CD4-positive, alpha-beta T cell (primary cell): Measurements from ENCODE around the gene CHMP2B. TPM values are rescaled to one million over a fixed set of nuclear protein-coding genes. Genes with fewer than 3 reads are reported as not detected.

Source experiments
- ATAC-seq: fragments of 200-7000 bp; cut with Tn5 transposase; one replicate; pipeline ENCODE4 v1.10.0; 2022; ENCODE audit warnings: mild to moderate bottlenecking; ENCODE audit not compliant: poor library complexity
- CTCF ChIA-PET: fragments of 350-600 bp; sonication (Branson Sonifier 250); formaldehyde crosslinking; loops from one replicate; lab custom pipeline; 2021; ENCODE audit warnings: antibody characterized with exemption, inconsistent platforms; lab: Charles Lee
- POLR2A ChIA-PET: fragments of 350-600 bp; sonication (Branson Sonifier 250); formaldehyde crosslinking; loops from one replicate; lab custom pipeline; 2021; ENCODE audit warnings: antibody characterized with exemption, inconsistent platforms; lab: Charles Lee
- DNase-seq, 14 experiments: peaks; one replicate each; pipeline ENCODE4 v3.0.0-alpha.2; 2013 to 2020; ENCODE audit warnings: mixed read lengths in 2 of 14
- H3K27ac ChIP-seq, 2 donors: one replicate each; pipeline versions ENCODE4 v1.5.1 to v1.7.0; 2013; ENCODE audit warnings: low read length in 2 of 2, low read depth in 1 of 2, mild to moderate bottlenecking in 1 of 2
- H3K27me3 ChIP-seq, 2 experiments: 1 replicate in 1 of 2; 2 replicates in 1 of 2; pipeline versions ENCODE4 v1.6.1 to v1.7.0; 2013; ENCODE audit warnings: low read length in 2 of 2, control low read depth in 1 of 2, mild to moderate bottlenecking in 1 of 2, moderate library complexity in 1 of 2; ENCODE audit not compliant: insufficient read depth in 2 of 2, control insufficient read depth in 1 of 2
- H3K36me3 ChIP-seq: one replicate; pipeline ENCODE4 v1.6.1; 2013; ENCODE audit warnings: low read length, control low read depth; ENCODE audit not compliant: insufficient read depth
- H3K4me1 ChIP-seq: one replicate; pipeline ENCODE4 v1.6.1; 2013; ENCODE audit warnings: low read length, control low read depth; ENCODE audit not compliant: insufficient read depth
- H3K4me3 ChIP-seq: one replicate; pipeline ENCODE4 v1.5.1; 2013; ENCODE audit warnings: mild to moderate bottlenecking, low read length, moderate library complexity
- H3K9me3 ChIP-seq, 2 experiments: 1 replicate in 1 of 2; 2 replicates in 1 of 2; pipeline versions ENCODE4 v1.6.1 to v1.7.0; 2013; ENCODE audit warnings: low read length in 2 of 2, mild to moderate bottlenecking in 2 of 2, control low read depth in 1 of 2, moderate library complexity in 1 of 2; ENCODE audit not compliant: control insufficient read depth in 1 of 2, insufficient read depth in 1 of 2
- H3K27ac Mint-ChIP-seq: one replicate; pipeline ENCODE4 v1.8.0; 2020; ENCODE audit warnings: mixed read lengths
- H3K27me3 Mint-ChIP-seq: one replicate; pipeline ENCODE4 v1.8.0; 2021; ENCODE audit warnings: mixed read lengths
- H3K36me3 Mint-ChIP-seq: one replicate; pipeline ENCODE4 v1.8.0; 2021; ENCODE audit warnings: low read depth, mixed read lengths
- H3K4me1 Mint-ChIP-seq: one replicate; pipeline ENCODE4 v1.8.0; 2021; ENCODE audit warnings: low read depth, mixed read lengths
- H3K4me3 Mint-ChIP-seq: one replicate; pipeline ENCODE4 v1.8.0; 2020; ENCODE audit warnings: mild to moderate bottlenecking, mixed read lengths
- H3K9me3 Mint-ChIP-seq: one replicate; pipeline ENCODE4 v1.8.0; 2020; ENCODE audit warnings: mixed read lengths
- CTCF ChIP-seq: fragments of 200-600 bp; IDR thresholded peaks from one replicate; pipeline ENCODE4 v1.8.0; 2022; ENCODE audit warnings: antibody characterized with exemption, mild to moderate bottlenecking
- intact Hi-C, 2 experiments: fragments of 100-400 bp; cut with DNase I in 1 of 2; cut with micrococcal nuclease in 1 of 2; formaldehyde crosslinking; loops; one replicate each; pipeline versions ENCODE4 v1.15.1 to v1.9.0; 2023 to 2025; cut with DNase I, micrococcal nuclease
- total RNA-seq, 174 experiments: library from RNA in 2 of 174; stranded (reverse) in 2 of 174; gene quantifications; one replicate each; pipeline ENCODE4 v1.2.3 and lab custom pipeline; 2021 to 2026

CHMP2B gene
- total RNA-seq, 2 experiments from 2014 or later: 24.7 to 31.5 TPM

- H3K9me3 Mint-ChIP-seq: peaks cover 2% of the 10 kb centered on the region
- Histone ChIP-seq H3K4me3 (peak overlapping the region; percentile 90), H3K4me1 (peaks cover 9% of the 10 kb centered on the region), H3K27me3 (peaks cover 0 to 3% of the 10 kb centered on the region in 2 experiments), H3K36me3 (peaks cover 7% of the 10 kb centered on the region), H3K9me3 (no peaks in the 10 kb centered on the region), H3K27ac (peak overlapping the region; percentile 65 to 85)
- H3K27ac Mint-ChIP-seq: peak overlapping the region; percentile 93
- ChIA-PET CTCF (no interaction called here), POLR2A (interaction anchor here (1.0 to 1.5 kb wide), 4 partner anchors 31 to 923 kb away, joined by 3 to 12 read pairs (median 4); partner anchors contain the start of genes C3orf38 and ZNF654)
- ATAC-seq (no peak), DNase-seq (no peak)
- H3K4me3 Mint-ChIP-seq: peak overlapping the region; percentile 97
- peaks cover 18% of the 10 kb centered on the region for H3K36me3 Mint-ChIP-seq
- intact Hi-C loops: loop anchor here in 1 of 2 experiments (2.0 to 5.0 kb wide), 2 partner anchors 831 to 920 kb away; partner anchors contain the start of genes C3orf38, CGGBP1 and ZNF654
- H3K4me1 Mint-ChIP-seq: peaks cover 58% of the 10 kb centered on the region
- TF ChIP-seq CTCF: no peak
- H3K27me3 Mint-ChIP-seq: peaks cover 8% of the 10 kb centered on the region
Observed at GRCh38 chr3:87227835-87228144, 681 bp downstream of the CHMP2B start.

- Histone ChIP-seq H3K27me3 (no peaks in the 10 kb centered on the region), H3K36me3 (peaks cover 7% of the 10 kb centered on the region), H3K4me3 (peak overlapping the region; percentile 90), H3K27ac (no peak overlapping the region), H3K9me3 (no peaks in the 10 kb centered on the region), H3K4me1 (peaks cover 9% of the 10 kb centered on the region)
- peaks cover 63% of the 10 kb centered on the region for H3K4me1 Mint-ChIP-seq
- TF ChIP-seq CTCF: no peak
- no peaks in the 10 kb centered on the region for H3K9me3 Mint-ChIP-seq
- ATAC-seq (no peak), DNase-seq (no peak)
- peaks cover 5% of the 10 kb centered on the region for H3K27me3 Mint-ChIP-seq
- intact Hi-C loops: loop anchor here in 1 of 2 experiments (2.0 to 5.0 kb wide), 2 partner anchors 830 to 919 kb away; partner anchors contain the start of genes C3orf38, CGGBP1 and ZNF654
- peak overlapping the region; percentile 93 for H3K27ac Mint-ChIP-seq
- peak overlapping the region; percentile 97 for H3K4me3 Mint-ChIP-seq
- peaks cover 18% of the 10 kb centered on the region for H3K36me3 Mint-ChIP-seq
- ChIA-PET CTCF (no interaction called here), POLR2A (interaction anchor here (1.0 kb wide), 1 partner anchor 826 kb away, joined by 4 read pairs; no protein-coding TSS in a partner anchor)
Observed at GRCh38 chr3:87228316-87228715, 1.2 kb downstream of the CHMP2B start.

- Mint-ChIP-seq H3K27ac (no peak overlapping the region), H3K4me1 (peaks cover 71% of the 10 kb centered on the region), H3K4me3 (peak overlapping the region; percentile 97), H3K9me3 (no peaks in the 10 kb centered on the region), H3K27me3 (peaks cover 4% of the 10 kb centered on the region), H3K36me3 (peaks cover 18% of the 10 kb centered on the region)
- intact Hi-C loops: loop anchor here in 1 of 2 experiments (2.0 to 5.0 kb wide), 2 partner anchors 830 to 918 kb away; partner anchors contain the start of genes C3orf38, CGGBP1 and ZNF654
- TF ChIP-seq CTCF: no peak
- H3K9me3 ChIP-seq: no peaks in the 10 kb centered on the region
- H3K4me3 ChIP-seq: no peak overlapping the region
- peaks cover 9% of the 10 kb centered on the region for H3K4me1 ChIP-seq
- peaks cover 7% of the 10 kb centered on the region for H3K36me3 ChIP-seq
- DNase-seq (no peak), ATAC-seq (no peak)
- ChIA-PET POLR2A (no interaction called here), CTCF (no interaction called here)
- H3K27me3 ChIP-seq: no peaks in the 10 kb centered on the region
- H3K27ac ChIP-seq: no peak overlapping the region
Observed at GRCh38 chr3:87229113-87229512, 2.0 kb downstream of the CHMP2B start.
